GM23338 (cell line): Measurements from ENCODE around the gene MYO7B. TPM values are rescaled to one million over a fixed set of nuclear protein-coding genes. Genes with fewer than 3 reads are reported as not detected.

ENCODE experiments used
- ATAC-seq: fragments of 200-7000 bp; cut with Tn5 transposase; 3 replicates; pipeline ENCODE4 v1.9.1; 2020
- DNase-seq: peaks from one replicate; pipeline ENCODE4 v3.0.0-alpha.2; 2015; ENCODE audit warnings: low spot score
- H2AFZ ChIP-seq: fragments of 200-600 bp; sonication (generic); 2 replicates; pipeline ENCODE4 v1.8.0; 2016; ENCODE audit warnings: antibody characterized with exemption, mild to moderate bottlenecking, moderate library complexity
- H3F3A ChIP-seq: fragments of 200-600 bp; sonication (generic); replicated peaks from 2 replicates; pipeline ENCODE4 v1.8.0; 2017; ENCODE audit warnings: antibody characterized with exemption, mixed run types, low read depth
- H3K27ac ChIP-seq: fragments of 200-600 bp; sonication (generic); 2 replicates; pipeline ENCODE4 v1.6.1; 2016; ENCODE audit warnings: low read depth
- H3K27me3 ChIP-seq: fragments of 200-600 bp; sonication (generic); 2 replicates; pipeline ENCODE4 v1.8.0; 2016; ENCODE audit warnings: mild to moderate bottlenecking, mixed run types, moderate library complexity; ENCODE audit not compliant: insufficient read depth
- H3K36me3 ChIP-seq: fragments of 200-600 bp; sonication (generic); 2 replicates; pipeline ENCODE4 v1.8.0; 2016; ENCODE audit warnings: mild to moderate bottlenecking; ENCODE audit not compliant: insufficient read depth
- H3K4me1 ChIP-seq: fragments of 200-600 bp; sonication (generic); 2 replicates; pipeline ENCODE4 v1.8.0; 2016; ENCODE audit warnings: mild to moderate bottlenecking, moderate library complexity; ENCODE audit not compliant: insufficient read depth
- H3K4me2 ChIP-seq: fragments of 200-600 bp; sonication (generic); 2 replicates; pipeline ENCODE4 v1.7.1; 2017; ENCODE audit warnings: mixed run types
- H3K4me3 ChIP-seq: fragments of 200-600 bp; sonication (generic); 2 replicates; pipeline ENCODE4 v1.6.1; 2016; ENCODE audit warnings: mixed run types
- H3K79me2 ChIP-seq: fragments of 200-600 bp; sonication (generic); replicated peaks from 2 replicates; pipeline ENCODE4 v1.8.0; 2017; ENCODE audit warnings: mild to moderate bottlenecking; ENCODE audit not compliant: insufficient read depth
- H3K9me2 ChIP-seq: fragments of 200-600 bp; sonication (generic); 2 replicates; pipeline ENCODE4 v1.8.0; 2017; ENCODE audit not compliant: insufficient read depth
- H4K20me1 ChIP-seq: fragments of 200-600 bp; sonication (generic); replicated peaks from 2 replicates; pipeline ENCODE4 v1.8.0; 2017; ENCODE audit warnings: mild to moderate bottlenecking; ENCODE audit not compliant: insufficient read depth
- H3K27ac Mint-ChIP-seq: 2 replicates; pipeline ENCODE4 v1.8.0; 2020; ENCODE audit warnings: inconsistent platforms, mild to moderate bottlenecking, moderate library complexity, mixed read lengths
- H3K27me3 Mint-ChIP-seq: 3 replicates; pipeline ENCODE4 v1.8.0; 2022; ENCODE audit warnings: low read depth, mild to moderate bottlenecking, moderate library complexity, mixed read lengths, inconsistent platforms; ENCODE audit not compliant: insufficient read depth, poor library complexity
- H3K36me3 Mint-ChIP-seq: 3 replicates; pipeline ENCODE4 v1.8.0; 2021; ENCODE audit warnings: low read depth, mild to moderate bottlenecking, inconsistent platforms, moderate library complexity, mixed read lengths
- H3K4me1 Mint-ChIP-seq: 3 replicates; pipeline ENCODE4 v1.8.0; 2020; ENCODE audit warnings: mild to moderate bottlenecking, inconsistent platforms, mixed read lengths
- H3K4me3 Mint-ChIP-seq: 3 replicates; pipeline ENCODE4 v1.8.0; 2021; ENCODE audit warnings: moderate library complexity, mild to moderate bottlenecking, inconsistent platforms, mixed read lengths
- H3K9me3 Mint-ChIP-seq: 3 replicates; pipeline ENCODE4 v1.8.0; 2020; ENCODE audit warnings: moderate library complexity, mild to moderate bottlenecking, inconsistent platforms, mixed read lengths
- CTCF ChIP-seq, 2 experiments: fragments of 200-600 bp in 1 of 2; sonication (generic) in 1 of 2; conservative IDR thresholded peaks; 2 replicates each; pipeline versions ENCODE4 v1.5.1 to v1.6.1; 2016 to 2017; ENCODE audit warnings: antibody characterized with exemption in 2 of 2, low read depth in 2 of 2, mild to moderate bottlenecking in 2 of 2, moderate library complexity in 1 of 2
- EZH2phosphoT487 ChIP-seq: fragments of 200-600 bp; sonication (generic); IDR thresholded peaks from one replicate; pipeline ENCODE4 v1.8.1; 2018; ENCODE audit warnings: antibody characterized with exemption; ENCODE audit not compliant: unreplicated experiment
- POLR2AphosphoS5 ChIP-seq: IDR thresholded peaks from 2 replicates; pipeline ENCODE4 v1.6.1; 2016; ENCODE audit warnings: antibody characterized with exemption, low read depth
- REST ChIP-seq: IDR thresholded peaks from one replicate; pipeline ENCODE4 v1.6.1; 2018; ENCODE audit warnings: antibody characterized with exemption; ENCODE audit not compliant: unreplicated experiment
- STAT1 ChIP-seq: IDR thresholded peaks from one replicate; pipeline ENCODE4 v1.6.1; 2016; ENCODE audit warnings: antibody characterized with exemption; ENCODE audit not compliant: unreplicated experiment
- ZNF114 ChIP-seq: fragments of 250-450 bp; sonication (Bioruptor Pico); IDR thresholded peaks from 2 replicates; pipeline ENCODE4 v1.5.0; 2020; ENCODE audit warnings: mild to moderate bottlenecking, moderate library complexity
- polyA plus RNA-seq: library from polyadenylated mRNA; unstranded; fragments of >200 nt; fragmentation: Nextera tagmentation; extraction: Ambion mirVana; gene quantifications from 2 replicates; pipeline ENCODE4 v1.2.1, GENCODE V29; 2016
- total RNA-seq: library from RNA; depleted of rRNA; stranded (reverse); fragments of >200 nt; shearing (Covaris generic); gene quantifications from 2 replicates; pipeline ENCODE4 v1.2.3, GENCODE V29; 2014

The MYO7B gene
- total and polyA plus RNA-seq, 2 experiments from 2014 or later, result not detected

- H3K4me1 ChIP-seq, result no peaks in the 10 kb centered on the region; the same call in 1 of the 2 replicates
- DNase-seq (no peak), ATAC-seq (no peak)
- H3F3A ChIP-seq, result no peaks in the 10 kb centered on the region
- TF ChIP-seq CTCF (conservative IDR thresholded peaks at IDR 0.05; ENCODE audit: low read depth in 2 of 2) (no peak), POLR2AphosphoS5 (no peak), ZNF114 (CRISPR knock-in tag) (no peak), STAT1 (no peak), REST (no peak)
- H3K4me1 Mint-ChIP-seq, result peaks cover 6% of the 10 kb centered on the region
- no peak overlapping the region for H3K27ac ChIP-seq
- peaks cover 8% of the 10 kb centered on the region for H3K27me3 Mint-ChIP-seq
- H3K79me2 ChIP-seq, result no peaks in the 10 kb centered on the region
- no peak overlapping the region for H2AFZ ChIP-seq
- H3K9me3 Mint-ChIP-seq, result no peaks in the 10 kb centered on the region
- H3K9me2 ChIP-seq, result no peaks in the 10 kb centered on the region
- no peak overlapping the region for H3K4me3 ChIP-seq
- H3K36me3 ChIP-seq, result no peaks in the 10 kb centered on the region
- no peaks in the 10 kb centered on the region for H4K20me1 ChIP-seq
- H3K4me2 ChIP-seq, result no peak overlapping the region
- no peaks in the 10 kb centered on the region for H3K27me3 ChIP-seq
- no peak overlapping the region for H3K4me3 Mint-ChIP-seq
- no peaks in the 10 kb centered on the region for H3K36me3 Mint-ChIP-seq
- H3K27ac Mint-ChIP-seq, result no peak overlapping the region
These were observed 37.4 kb downstream of the MYO7B start for GRCh38 chr2:127572841-127573240.

GRCh38 chr2:127573298-127573697 is 37.8 kb downstream of the MYO7B start:
- no peaks in the 10 kb centered on the region for H3K36me3 ChIP-seq
- no peak for ATAC-seq
- Mint-ChIP-seq H3K9me3 (no peaks in the 10 kb centered on the region), H3K4me3 (no peak overlapping the region), H3K36me3 (no peaks in the 10 kb centered on the region), H3K27me3 (peaks cover 10% of the 10 kb centered on the region), H3K27ac (no peak overlapping the region), H3K4me1 (peaks cover 5% of the 10 kb centered on the region)
- no peaks in the 10 kb centered on the region for H3K4me1 ChIP-seq
- no peaks in the 10 kb centered on the region for H3F3A ChIP-seq
- no peaks in the 10 kb centered on the region for H4K20me1 ChIP-seq
- H2AFZ ChIP-seq, result peak overlapping the region; percentile 85
- H3K9me2 ChIP-seq, result no peaks in the 10 kb centered on the region
- no peaks in the 10 kb centered on the region for H3K79me2 ChIP-seq
- H3K27ac ChIP-seq, result no peak overlapping the region
- no peak overlapping the region for H3K4me2 ChIP-seq
- no peak overlapping the region for H3K4me3 ChIP-seq
- no peak for DNase-seq
- H3K27me3 ChIP-seq, result no peaks in the 10 kb centered on the region
- TF ChIP-seq CTCF (conservative IDR thresholded peaks at IDR 0.05; ENCODE audit: low read depth in 2 of 2), result no peak
- no peak for TF ChIP-seq EZH2phosphoT487
- TF ChIP-seq REST, result no peak
